GM12892 (cell line): ENCODE data around the gene CCDC141.

ENCODE experiments used
- POLR2A ChIP-seq: IDR thresholded peaks from 2 replicates; pipeline ENCODE4 v1.6.1; 2011; ENCODE audit warnings: low read depth, low read length, control low read depth
- POLR2AphosphoS5 ChIP-seq: IDR thresholded peaks from 2 replicates; pipeline ENCODE4 v1.6.1; 2011; ENCODE audit warnings: low read depth, low read length, control low read depth
- TAF1 ChIP-seq: IDR thresholded peaks from 2 replicates; pipeline ENCODE4 v1.6.1; 2011; ENCODE audit warnings: low read depth, mild to moderate bottlenecking, control low read depth, low read length, borderline replicate concordance

DNA sequence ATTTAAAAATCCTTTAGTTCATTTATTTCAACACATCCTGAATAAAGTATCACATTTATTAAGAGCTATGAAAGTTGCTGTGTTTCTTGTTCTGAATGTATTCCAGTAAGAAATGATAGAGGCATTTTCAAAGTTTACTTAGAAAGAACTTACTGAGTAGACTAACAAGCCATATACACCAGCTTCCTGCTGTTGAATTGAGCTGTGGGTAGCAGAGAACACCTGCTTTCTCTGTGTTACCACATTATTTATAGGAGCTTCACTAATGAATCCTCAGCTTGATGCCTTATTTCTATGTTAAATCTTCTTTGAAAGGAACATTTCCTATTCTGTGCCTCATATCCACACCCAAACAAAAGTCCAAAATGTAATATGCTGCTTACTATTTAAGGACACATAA lies 115.4 kb downstream of the CCDC141 start:
- no peak for TF ChIP-seq POLR2A
- no peak for TF ChIP-seq POLR2AphosphoS5
- no peak for TF ChIP-seq TAF1
